ENCODE measurements around the gene CNTNAP2.
"Not testable (repeated sequence)": the region's sequence is repeated elsewhere in the genome, so short reads cannot be mapped to it uniquely, and the experiment has no call there.

CNTNAP2 gene

GRCh38 chr7:148445260-148446044 is 2328.9 kb downstream of the CNTNAP2 start:
- Histone ChIP-seq H3K27me3 (ENCODE audit: insufficient read depth, low read depth) (no peaks in the 10 kb centered on the region), H3K4me2 (no peak overlapping the region), H3K9ac (no peak overlapping the region), H2AFZ (ENCODE audit: low read depth) (no peak overlapping the region), H3K79me2 (ENCODE audit: insufficient read depth, low read depth) (no peaks in the 10 kb centered on the region), H4K20me1 (ENCODE audit: insufficient read depth) (no peaks in the 10 kb centered on the region), H3K27ac (no peak overlapping the region), H3K4me3 (IDR thresholded peaks at IDR 0.05; ENCODE audit: insufficient read depth, low read depth, low read length) (no peak overlapping the region), H3K4me1 (ENCODE audit: low read depth, poor library complexity, severe bottlenecking) (no peaks in the 10 kb centered on the region), H3K36me3 (ENCODE audit: insufficient read depth) (no peaks in the 10 kb centered on the region)
- no peak for TF ChIP-seq CTCF (conservative IDR thresholded peaks at IDR 0.05; ENCODE audit: low read depth, low read length)

- no peak for TF ChIP-seq CTCF (conservative IDR thresholded peaks at IDR 0.05; ENCODE audit: low read depth, low read length)
- H3K9ac ChIP-seq = no peak overlapping the region
- H3K4me3 ChIP-seq (IDR thresholded peaks at IDR 0.05; ENCODE audit: insufficient read depth, low read depth, low read length) = no peak overlapping the region
- H3K36me3 ChIP-seq (ENCODE audit: insufficient read depth) = no peaks in the 10 kb centered on the region
- H3K79me2 ChIP-seq (ENCODE audit: insufficient read depth, low read depth) = no peaks in the 10 kb centered on the region
- H3K4me1 ChIP-seq (ENCODE audit: low read depth, poor library complexity, severe bottlenecking) = no peaks in the 10 kb centered on the region
- H3K27ac ChIP-seq = no peak overlapping the region
- no peak overlapping the region for H3K4me2 ChIP-seq
- no peaks in the 10 kb centered on the region for H4K20me1 ChIP-seq (ENCODE audit: insufficient read depth)
- no peaks in the 10 kb centered on the region for H3K27me3 ChIP-seq (ENCODE audit: insufficient read depth, low read depth)
- H2AFZ ChIP-seq (ENCODE audit: low read depth) = no peak overlapping the region
Measured at GRCh38 chr7:148447221-148447849, 2330.7 kb downstream of the CNTNAP2 start.

- not testable (repeated sequence) for H3K79me2 ChIP-seq (ENCODE audit: insufficient read depth, low read depth)
Measured at GRCh38 chr7:148451526-148451925, 2334.9 kb downstream of the CNTNAP2 start.

GRCh38 chr7:148456351-148456750 is 2339.8 kb downstream of the CNTNAP2 start:
- no peak overlapping the region for H3K9ac ChIP-seq
- TF ChIP-seq CTCF (conservative IDR thresholded peaks at IDR 0.05; ENCODE audit: low read depth, low read length) = no peak
- H3K4me3 ChIP-seq (IDR thresholded peaks at IDR 0.05; ENCODE audit: insufficient read depth, low read depth, low read length) = no peak overlapping the region
- H3K4me1 ChIP-seq (ENCODE audit: low read depth, poor library complexity, severe bottlenecking) = no peaks in the 10 kb centered on the region
- no peaks in the 10 kb centered on the region for H3K79me2 ChIP-seq (ENCODE audit: insufficient read depth, low read depth)
- no peak overlapping the region for H3K4me2 ChIP-seq
- no peak overlapping the region for H3K27ac ChIP-seq
- H3K27me3 ChIP-seq (ENCODE audit: insufficient read depth, low read depth) = no peaks in the 10 kb centered on the region
- no peaks in the 10 kb centered on the region for H3K36me3 ChIP-seq (ENCODE audit: insufficient read depth)
- no peaks in the 10 kb centered on the region for H4K20me1 ChIP-seq (ENCODE audit: insufficient read depth)
- no peak overlapping the region for H2AFZ ChIP-seq (ENCODE audit: low read depth)

More at GRCh38 chr7:148451526-148451925, 2334.9 kb downstream of the CNTNAP2 start:
- H3K4me1 ChIP-seq (ENCODE audit: low read depth, poor library complexity, severe bottlenecking); H3K36me3 ChIP-seq (ENCODE audit: insufficient read depth); H3K4me2 ChIP-seq; H4K20me1 ChIP-seq (ENCODE audit: insufficient read depth); H3K27me3 ChIP-seq (ENCODE audit: insufficient read depth, low read depth); H3K9ac ChIP-seq; H3K27ac ChIP-seq; H3K4me3 ChIP-seq (IDR thresholded peaks at IDR 0.05; ENCODE audit: insufficient read depth, low read depth, low read length); H2AFZ ChIP-seq (ENCODE audit: low read depth): not testable (repeated sequence)

Data from KMS-11 (cell line).